CD4-positive, alpha-beta T cell (primary cell): ENCODE measurements around the gene ELF5. TPM values are rescaled to one million over a fixed set of nuclear protein-coding genes. Genes with fewer than 3 reads are reported as not detected.

Experiments
- ATAC-seq: fragments of 200-7000 bp; cut with Tn5 transposase; one replicate; pipeline ENCODE4 v1.10.0; 2022; ENCODE audit warnings: mild to moderate bottlenecking; ENCODE audit not compliant: poor library complexity
- CTCF ChIA-PET: fragments of 350-600 bp; sonication (Branson Sonifier 250); formaldehyde crosslinking; loops from one replicate; lab custom pipeline; 2021; ENCODE audit warnings: antibody characterized with exemption, inconsistent platforms; lab: Charles Lee
- POLR2A ChIA-PET: fragments of 350-600 bp; sonication (Branson Sonifier 250); formaldehyde crosslinking; loops from one replicate; lab custom pipeline; 2021; ENCODE audit warnings: antibody characterized with exemption, inconsistent platforms; lab: Charles Lee
- DNase-seq, 14 experiments: peaks; one replicate each; pipeline ENCODE4 v3.0.0-alpha.2; 2013 to 2020; ENCODE audit warnings: mixed read lengths in 2 of 14
- H3K27ac ChIP-seq, 2 donors: one replicate each; pipeline versions ENCODE4 v1.5.1 to v1.7.0; 2013; ENCODE audit warnings: low read length in 2 of 2, low read depth in 1 of 2, mild to moderate bottlenecking in 1 of 2
- H3K27me3 ChIP-seq, 2 experiments: 1 replicate in 1 of 2; 2 replicates in 1 of 2; pipeline versions ENCODE4 v1.6.1 to v1.7.0; 2013; ENCODE audit warnings: low read length in 2 of 2, control low read depth in 1 of 2, mild to moderate bottlenecking in 1 of 2, moderate library complexity in 1 of 2; ENCODE audit not compliant: insufficient read depth in 2 of 2, control insufficient read depth in 1 of 2
- H3K36me3 ChIP-seq: one replicate; pipeline ENCODE4 v1.6.1; 2013; ENCODE audit warnings: low read length, control low read depth; ENCODE audit not compliant: insufficient read depth
- H3K4me1 ChIP-seq: one replicate; pipeline ENCODE4 v1.6.1; 2013; ENCODE audit warnings: low read length, control low read depth; ENCODE audit not compliant: insufficient read depth
- H3K4me3 ChIP-seq: one replicate; pipeline ENCODE4 v1.5.1; 2013; ENCODE audit warnings: mild to moderate bottlenecking, low read length, moderate library complexity
- H3K9me3 ChIP-seq, 2 experiments: 1 replicate in 1 of 2; 2 replicates in 1 of 2; pipeline versions ENCODE4 v1.6.1 to v1.7.0; 2013; ENCODE audit warnings: low read length in 2 of 2, mild to moderate bottlenecking in 2 of 2, control low read depth in 1 of 2, moderate library complexity in 1 of 2; ENCODE audit not compliant: control insufficient read depth in 1 of 2, insufficient read depth in 1 of 2
- H3K27ac Mint-ChIP-seq: one replicate; pipeline ENCODE4 v1.8.0; 2020; ENCODE audit warnings: mixed read lengths
- H3K27me3 Mint-ChIP-seq: one replicate; pipeline ENCODE4 v1.8.0; 2021; ENCODE audit warnings: mixed read lengths
- H3K36me3 Mint-ChIP-seq: one replicate; pipeline ENCODE4 v1.8.0; 2021; ENCODE audit warnings: low read depth, mixed read lengths
- H3K4me1 Mint-ChIP-seq: one replicate; pipeline ENCODE4 v1.8.0; 2021; ENCODE audit warnings: low read depth, mixed read lengths
- H3K4me3 Mint-ChIP-seq: one replicate; pipeline ENCODE4 v1.8.0; 2020; ENCODE audit warnings: mild to moderate bottlenecking, mixed read lengths
- H3K9me3 Mint-ChIP-seq: one replicate; pipeline ENCODE4 v1.8.0; 2020; ENCODE audit warnings: mixed read lengths
- CTCF ChIP-seq: fragments of 200-600 bp; IDR thresholded peaks from one replicate; pipeline ENCODE4 v1.8.0; 2022; ENCODE audit warnings: antibody characterized with exemption, mild to moderate bottlenecking
- intact Hi-C, 2 experiments: fragments of 100-400 bp; cut with DNase I in 1 of 2; cut with micrococcal nuclease in 1 of 2; formaldehyde crosslinking; loops; one replicate each; pipeline versions ENCODE4 v1.15.1 to v1.9.0; 2023 to 2025; cut with DNase I, micrococcal nuclease
- total RNA-seq, 174 experiments: library from RNA in 2 of 174; stranded (reverse) in 2 of 174; gene quantifications; one replicate each; pipeline ENCODE4 v1.2.3 and lab custom pipeline; 2021 to 2026

ELF5 gene
- total RNA-seq, 2 experiments from 2014 or later, result not detected

- H3K4me1 ChIP-seq, result no peaks in the 10 kb centered on the region
- ATAC-seq (no peak), DNase-seq (no peak)
- ChIA-PET POLR2A (no interaction called here), CTCF (no interaction called here)
- intact Hi-C loops, result loop anchor here in 1 of 2 experiments (2.0 kb wide), 1 partner anchor 499 kb away; no protein-coding TSS in a partner anchor
- H3K36me3 Mint-ChIP-seq, result no peaks in the 10 kb centered on the region
- no peaks in the 10 kb centered on the region for H3K4me1 Mint-ChIP-seq
- H3K27me3 ChIP-seq, result peaks cover 2 to 7% of the 10 kb centered on the region in 2 experiments
- H3K27me3 Mint-ChIP-seq, result peaks cover 5% of the 10 kb centered on the region
- H3K9me3 Mint-ChIP-seq, result no peaks in the 10 kb centered on the region
- no peaks in the 10 kb centered on the region for H3K36me3 ChIP-seq
- H3K27ac Mint-ChIP-seq, result no peak overlapping the region
- H3K4me3 ChIP-seq, result no peak overlapping the region
- no peaks in the 10 kb centered on the region for H3K9me3 ChIP-seq
- H3K4me3 Mint-ChIP-seq, result no peak overlapping the region
- no peak overlapping the region for H3K27ac ChIP-seq
- no peak for TF ChIP-seq CTCF
These were observed 17.7 kb downstream of the ELF5 start for GRCh38 chr11:34495724-34496377.

- Mint-ChIP-seq H3K9me3 (no peaks in the 10 kb centered on the region), H3K36me3 (no peaks in the 10 kb centered on the region), H3K27ac (no peak overlapping the region), H3K4me3 (no peak overlapping the region), H3K27me3 (peaks cover 5% of the 10 kb centered on the region), H3K4me1 (no peaks in the 10 kb centered on the region)
- no peaks in the 10 kb centered on the region for H3K36me3 ChIP-seq
- TF ChIP-seq CTCF, result no peak
- intact Hi-C loops, result loop anchor here in 1 of 2 experiments (2.0 kb wide), 1 partner anchor 498 kb away; no protein-coding TSS in a partner anchor
- CTCF ChIA-PET, result no interaction called here
- DNase-seq, result no peak
- no peaks in the 10 kb centered on the region for H3K4me1 ChIP-seq
- H3K27me3 ChIP-seq, result peaks cover 2 to 3% of the 10 kb centered on the region in 2 experiments
- no peak overlapping the region for H3K4me3 ChIP-seq
- H3K27ac ChIP-seq, result no peak overlapping the region
- POLR2A ChIA-PET, result no interaction called here
- ATAC-seq, result no peak
- H3K9me3 ChIP-seq, result no peaks in the 10 kb centered on the region
These were observed 18.3 kb downstream of the ELF5 start for GRCh38 chr11:34495239-34495723.

GRCh38 chr11:34493926-34494595 lies 19.5 kb downstream of the ELF5 start:
- peaks cover 2 to 3% of the 10 kb centered on the region in 2 experiments for H3K27me3 ChIP-seq
- POLR2A ChIA-PET, result no interaction called here
- no peaks in the 10 kb centered on the region for H3K9me3 Mint-ChIP-seq

More at GRCh38 chr11:34493926-34494595, 19.5 kb downstream of the ELF5 start:
- H3K27me3 Mint-ChIP-seq, result peaks cover 5% of the 10 kb centered on the region
- no peak for ATAC-seq
- H3K36me3 Mint-ChIP-seq, result no peaks in the 10 kb centered on the region
- no peaks in the 10 kb centered on the region for H3K36me3 ChIP-seq
- no peaks in the 10 kb centered on the region for H3K4me1 ChIP-seq
- TF ChIP-seq CTCF, result no peak
- H3K4me3 ChIP-seq, result no peak overlapping the region
- intact Hi-C loops, result loop anchor here (1.0 to 5.0 kb wide), 4 partner anchors 132 to 685 kb away; no protein-coding TSS in a partner anchor
- no peaks in the 10 kb centered on the region for H3K4me1 Mint-ChIP-seq
- no peaks in the 10 kb centered on the region for H3K9me3 ChIP-seq
- CTCF ChIA-PET, result no interaction called here
- H3K27ac ChIP-seq, result no peak overlapping the region
- H3K27ac Mint-ChIP-seq, result no peak overlapping the region
- H3K4me3 Mint-ChIP-seq, result no peak overlapping the region
- DNase-seq, result no peak
